K562 (cell line): ENCODE measurements around the gene FN3K. TPM values are rescaled to one million over a fixed set of nuclear protein-coding genes. Genes with fewer than 3 reads are reported as not detected.

ENCODE experiments used
- ATAC-seq: fragments of 200-7000 bp; cut with Tn5 transposase; 3 replicates; pipeline ENCODE4 v1.9.1; 2020; ENCODE audit warnings: moderate library complexity
- BruUV-seq: library from RNA; stranded (reverse); fragments of 400-500 nt; replicated peaks from 2 replicates; lab custom pipeline; 2021; lab: Mats Ljungman, UMichigan
- CTCF ChIA-PET: fragments of 300-600 bp; formaldehyde crosslinking; extraction: SDS; loops from one replicate; lab custom pipeline; 2021; ENCODE audit warnings: low intra/inter-chr PET ratio; lab: Yijun Ruan, JAX
- POLR2A ChIA-PET: fragments of 300-600, 350-650 bp; sonication (Branson Sonifier 250); formaldehyde crosslinking; extraction: SDS; loops from one replicate; lab custom pipeline; 2021; ENCODE audit warnings: antibody characterized with exemption, inconsistent platforms; lab: Yijun Ruan, JAX
- DNase-seq, 4 experiments: peaks; one replicate each; pipeline versions ENCODE4 v3.0.0 to v3.0.0-alpha.2; 2011 to 2018; ENCODE audit warnings: low spot score in 3 of 4, mixed read lengths in 3 of 4; ENCODE audit errors: extremely low read depth in 1 of 4
- FAIRE-seq: peaks from 2 replicates; lab custom pipeline; 2011; peaks lifted over from hg19 to GRCh38; lab: Jason Lieb, UNC
- H2AFZ ChIP-seq: 2 replicates; pipeline ENCODE4 v1.6.0; 2011; ENCODE audit warnings: low read depth, low read length, control low read depth, inconsistent platforms
- H3K27ac ChIP-seq: fragments of 200-600 bp; 3 replicates; pipeline ENCODE4 v1.8.0; 2011; ENCODE audit warnings: low read depth, mild to moderate bottlenecking, control low read depth, inconsistent platforms, low read length, moderate library complexity, mixed read lengths; ENCODE audit errors: extremely low read depth
- H3K27me3 ChIP-seq, 2 experiments: fragments of 300-600 bp in 1 of 2; 2 replicates in 1 of 2; 3 replicates in 1 of 2; pipeline versions ENCODE4 v1.6.0 to v1.8.0; 2011; ENCODE audit warnings: inconsistent platforms in 2 of 2, low read length in 2 of 2, mild to moderate bottlenecking in 1 of 2, mixed read lengths in 1 of 2, moderate library complexity in 1 of 2; ENCODE audit not compliant: control insufficient read depth in 2 of 2, insufficient read depth in 2 of 2
- H3K36me3 ChIP-seq: fragments of 300-600 bp; 3 replicates; pipeline ENCODE4 v1.8.0; 2011; ENCODE audit warnings: mild to moderate bottlenecking, low read length, inconsistent platforms; ENCODE audit not compliant: control insufficient read depth, insufficient read depth
- H3K4me1 ChIP-seq, 2 experiments: fragments of 200-600 bp in 1 of 2; replicated peaks in 1 of 2; 2 replicates in 1 of 2; 3 replicates in 1 of 2; pipeline versions ENCODE4 v1.5.1 to v1.8.0; 2011; ENCODE audit warnings: inconsistent platforms in 2 of 2, low read length in 2 of 2, mild to moderate bottlenecking in 1 of 2, mixed read lengths in 1 of 2, moderate library complexity in 1 of 2; ENCODE audit not compliant: control insufficient read depth in 2 of 2, insufficient read depth in 2 of 2
- H3K4me2 ChIP-seq: 2 replicates; pipeline ENCODE4 v1.6.1; 2011; ENCODE audit warnings: low read length, control low read depth, inconsistent platforms, mixed read lengths; ENCODE audit not compliant: insufficient read depth
- H3K4me3 ChIP-seq: fragments of 200-600 bp; sonication (generic), shearing (Covaris generic); 2 replicates; pipeline ENCODE4 v1.5.1; 2016; ENCODE audit warnings: control low read depth, inconsistent platforms
- H3K79me2 ChIP-seq: fragments of 200-600 bp; 3 replicates; pipeline ENCODE4 v1.8.0; 2011; ENCODE audit warnings: low read length, inconsistent platforms; ENCODE audit not compliant: control insufficient read depth, insufficient read depth
- H3K9ac ChIP-seq, 2 experiments: 2 replicates each; pipeline versions ENCODE4 v1.6.0 to v1.6.1; 2011; ENCODE audit warnings: low read depth in 2 of 2, low read length in 2 of 2, control low read depth in 1 of 2, inconsistent platforms in 1 of 2, mild to moderate bottlenecking in 1 of 2, mixed read lengths in 1 of 2; ENCODE audit not compliant: insufficient read depth in 1 of 2
- H3K9me1 ChIP-seq: one replicate; pipeline ENCODE4 v1.6.0; 2011; ENCODE audit warnings: inconsistent platforms, mild to moderate bottlenecking, low read length, moderate library complexity; ENCODE audit not compliant: control insufficient read depth, insufficient read depth
- H3K9me3 ChIP-seq: replicated peaks from 2 replicates; pipeline ENCODE4 v1.5.1; 2011; ENCODE audit warnings: low read depth, low read length, inconsistent platforms; ENCODE audit not compliant: control insufficient read depth, insufficient read depth
- H4K20me1 ChIP-seq: replicated peaks from 2 replicates; pipeline ENCODE4 v1.6.1; 2011; ENCODE audit warnings: low read length, inconsistent platforms, mixed read lengths; ENCODE audit not compliant: control insufficient read depth, insufficient read depth
- ELF4 ChIP-seq: fragments of 450-650 bp; formaldehyde crosslinking; IDR thresholded peaks from 2 replicates; pipeline ENCODE4 v1.4.0; 2022; ENCODE audit warnings: missing genetic modification characterization
- NCOA4 ChIP-seq: fragments of 450-650 bp; IDR thresholded peaks from 2 replicates; pipeline ENCODE4 v1.6.1; 2018; ENCODE audit warnings: mild to moderate bottlenecking; ENCODE audit not compliant: partially characterized antibody
- NELFE ChIP-seq: IDR thresholded peaks from 2 replicates; pipeline ENCODE4 v1.6.1; 2011; ENCODE audit warnings: mild to moderate bottlenecking; ENCODE audit not compliant: insufficient read depth, insufficient read length
- POLR2H ChIP-seq: IDR thresholded peaks from 2 replicates; pipeline ENCODE4 v1.6.1; 2016; ENCODE audit warnings: missing genetic modification characterization, low read depth, mild to moderate bottlenecking, control low read depth, missing compliant biosample characterization, moderate library complexity
- SAFB2 ChIP-seq: fragments of 200-400 bp; formaldehyde crosslinking; IDR thresholded peaks from 2 replicates; pipeline ENCODE4 v1.6.1; 2018; ENCODE audit warnings: borderline replicate concordance, low read length, low read depth, moderate library complexity; ENCODE audit not compliant: severe bottlenecking
- SLC30A9 ChIP-seq: fragments of 250-450 bp; sonication (Bioruptor Pico); IDR thresholded peaks from 2 replicates; pipeline ENCODE4 v1.8.0; 2022; ENCODE audit warnings: mild to moderate bottlenecking, moderate library complexity
- TSHZ1 ChIP-seq: fragments of 250-450 bp; sonication (Bioruptor Pico); IDR thresholded peaks from 2 replicates; pipeline ENCODE4 v1.4.0; 2020; ENCODE audit warnings: mild to moderate bottlenecking, moderate library complexity
- ZNF165 ChIP-seq: fragments of 250-450 bp; sonication (Bioruptor Pico); IDR thresholded peaks from 2 replicates; pipeline ENCODE4 v1.4.0; 2020; ENCODE audit warnings: borderline replicate concordance
- ZNF263 ChIP-seq: sonication (generic); formaldehyde crosslinking; IDR thresholded peaks from 2 replicates; pipeline ENCODE4 v1.8.0; 2022; ENCODE audit warnings: mild to moderate bottlenecking, missing genetic modification reagents, borderline replicate concordance
- ZNF449 ChIP-seq: fragments of 250-450 bp; sonication (Bioruptor Pico); IDR thresholded peaks from 2 replicates; pipeline ENCODE4 v1.8.0; 2022; ENCODE audit warnings: moderate library complexity, mild to moderate bottlenecking, inconsistent platforms
- ZNF551 ChIP-seq: fragments of 250-450 bp; sonication (Bioruptor Pico); IDR thresholded peaks from 2 replicates; pipeline ENCODE4 v1.5.0; 2021; ENCODE audit warnings: mild to moderate bottlenecking, moderate library complexity
- ZNF77 ChIP-seq: fragments of 250-450 bp; sonication (Bioruptor Pico); IDR thresholded peaks from 2 replicates; pipeline ENCODE4 v1.5.0; 2020
- WGBS: fragments of 100-300 bp; shearing (Covaris generic); methylation state at CpG from one replicate; pipeline ENCODE4 v1.1.6; 2016; ENCODE audit warnings: low coverage, mixed read lengths; ENCODE audit not compliant: insufficient coverage; ENCODE audit errors: missing lambda C conversion rate; 5-methylcytosine and 5-hydroxymethylcytosine counted together
- in situ Hi-C: fragments of 300-500 bp; cut with MboI; formaldehyde crosslinking; loops from 4 replicates; pipeline ENCODE4 v1.15.0; 2018; ENCODE audit warnings: inconsistent platforms, mixed read lengths
- intact Hi-C: fragments of 100-400 bp; cut with micrococcal nuclease; formaldehyde crosslinking; loops from 2 replicates; pipeline ENCODE4 v1.14.2; 2022
- polyA plus RNA-seq, 8 experiments: library from polyadenylated mRNA; depleted of rRNA in 4 of 8; stranded (reverse) in 5 of 8; unstranded in 3 of 8; fragments of >200 nt; fragmentation: Nextera tagmentation in 2 of 8; fragmentation: Illumina TruSeq in 1 of 8; extraction: Ambion mirVana in 2 of 8; extraction: Trizol in 1 of 8; gene quantifications; 2 replicates each; pipeline versions ENCODE4 v1.2.1 to v1.2.3, GENCODE V29; 2011 to 2014; ENCODE audit warnings: inconsistent platforms in 1 of 8, missing spikeins in 1 of 8
- total RNA-seq, 7 experiments: library from RNA; depleted of rRNA in 6 of 7; stranded (reverse); fragments of >200 nt in 6 of 7; fragmentation: Illumina TruSeq in 2 of 7; extraction: Trizol in 2 of 7; gene quantifications; 2 replicates each; pipeline versions ENCODE4 v1.2.1 to v1.2.3, GENCODE V29; 2011 to 2021; ENCODE audit warnings: low replicate concordance in 1 of 7

The FN3K gene
- total and polyA plus RNA-seq, 9 of the 15 experiments (the other 6 are each of a cell fraction or from before 2014, with no cell fraction given), result 0.08 to 22.7 (median 3.8) TPM

- Histone ChIP-seq H3K9me1 (peaks cover 3% of the 10 kb centered on the region), H3K9ac (peak overlapping the region in 1 of 2 experiments; percentile 14; a peak in 1 of 4 replicates), H3K9me3 (no peaks in the 10 kb centered on the region), H4K20me1 (0 out of 2 replicates have a peak, but pooled peaks cover 3% of the 10 kb centered on the region), H3K4me1 (peaks cover 0 to 18% of the 10 kb centered on the region in 2 experiments; a peak in 2 of 5 replicates), H3K36me3 (peaks cover 40% of the 10 kb centered on the region; the same call in 1 of the 3 replicates), H3K27ac (no peak overlapping the region), H3K27me3 (no peaks in the 10 kb centered on the region), H3K4me3 (no peak overlapping the region), H3K79me2 (0 out of 3 replicates have a peak, but pooled peaks cover 4% of the 10 kb centered on the region), H2AFZ (no peak overlapping the region), H3K4me2 (no peak overlapping the region)
- ChIA-PET POLR2A (interaction anchor here (0.5 kb wide), 1 partner anchor 17 kb away, joined by 3 read pairs; no protein-coding TSS in a partner anchor), CTCF (no interaction called here)
- TF ChIP-seq ZNF449 (no peak), ZNF77 (CRISPR knock-in tag) (no peak), SAFB2 (no peak), ZNF165 (CRISPR knock-in tag) (no peak), NELFE (no peak), ZNF263 (CRISPR knock-in tag) (no peak), ELF4 (CRISPR knock-in tag) (no peak), NCOA4 (no peak), TSHZ1 (CRISPR knock-in tag) (no peak), ZNF551 (CRISPR knock-in tag) (no peak), SLC30A9 (CRISPR knock-in tag) (no peak), POLR2H (tag) (no peak)
- in situ Hi-C loops (no loop called here), intact Hi-C loops (no loop called here)
- FAIRE-seq (no peak), DNase-seq (no peak), ATAC-seq (no peak)
- no TSS peak for BruUV-seq
- 79% methylated on average over 9 of the region's 15 CpGs for WGBS
Measured at GRCh38 chr17:82793974-82794630, 58.7 kb downstream of the FN3K start.
